ENCODE results near the gene KSR1. TPM values are rescaled to one million over a fixed set of nuclear protein-coding genes. Genes with fewer than 3 reads are reported as not detected.

The KSR1 gene
- total RNA-seq, 1 donor from 2014 or later: 40.3 TPM

GRCh38 chr17:27555339-27555738, 99.1 kb downstream of the KSR1 start:
- intact Hi-C loops (cut with DNase I): no loop called here
- DNase-seq (ENCODE audit: extremely low spot score in 2 of 2): no peak
- H3K27me3 ChIP-seq: no peaks in the 10 kb centered on the region
- no peak overlapping the region for H3K4me3 ChIP-seq
- H3K4me1 ChIP-seq: peaks cover 21% of the 10 kb centered on the region
- no peaks in the 10 kb centered on the region for H3K36me3 ChIP-seq
- TF ChIP-seq POLR2AphosphoS5 (IDR thresholded peaks at IDR 0.05; ENCODE audit: insufficient read depth in 1 of 2, low read depth in 1 of 2): no peak
- TF ChIP-seq CTCF (IDR thresholded peaks at IDR 0.05): no peak
- no peak for TF ChIP-seq POLR2A (IDR thresholded peaks at IDR 0.05)
- H3K27ac ChIP-seq: no peak overlapping the region
- no peaks in the 10 kb centered on the region for H3K9me3 ChIP-seq

GRCh38 chr17:27558341-27558740, 102.1 kb downstream of the KSR1 start:
- no peaks in the 10 kb centered on the region for H3K27me3 ChIP-seq
- H3K4me3 ChIP-seq: no peak overlapping the region
- peaks cover 23% of the 10 kb centered on the region for H3K4me1 ChIP-seq
- no peak for DNase-seq (ENCODE audit: extremely low spot score in 2 of 2)
- no peaks in the 10 kb centered on the region for H3K36me3 ChIP-seq
- H3K27ac ChIP-seq: no peak overlapping the region
- TF ChIP-seq POLR2AphosphoS5 (IDR thresholded peaks at IDR 0.05; ENCODE audit: insufficient read depth in 1 of 2, low read depth in 1 of 2): no peak
- TF ChIP-seq POLR2A (IDR thresholded peaks at IDR 0.05): no peak
- no peak for TF ChIP-seq CTCF (IDR thresholded peaks at IDR 0.05)
- no peaks in the 10 kb centered on the region for H3K9me3 ChIP-seq
- intact Hi-C loops (cut with DNase I): no loop called here

GRCh38 chr17:27558842-27559505, 102.7 kb downstream of the KSR1 start:
- intact Hi-C loops (cut with DNase I): no loop called here
- no peaks in the 10 kb centered on the region for H3K27me3 ChIP-seq
- H3K9me3 ChIP-seq: no peaks in the 10 kb centered on the region
- TF ChIP-seq CTCF (IDR thresholded peaks at IDR 0.05) (no peak), POLR2A (IDR thresholded peaks at IDR 0.05) (no peak), POLR2AphosphoS5 (IDR thresholded peaks at IDR 0.05; ENCODE audit: insufficient read depth in 1 of 2, low read depth in 1 of 2) (no peak)
- H3K4me1 ChIP-seq: peaks cover 23% of the 10 kb centered on the region
- H3K36me3 ChIP-seq: no peaks in the 10 kb centered on the region
- peak overlapping the region; percentile 71 for H3K27ac ChIP-seq
- no peak for DNase-seq (ENCODE audit: extremely low spot score in 2 of 2)
- no peak overlapping the region for H3K4me3 ChIP-seq

GRCh38 chr17:27559506-27560481, 103.5 kb downstream of the KSR1 start:
- TF ChIP-seq POLR2AphosphoS5 (IDR thresholded peaks at IDR 0.05; ENCODE audit: insufficient read depth in 1 of 2, low read depth in 1 of 2) (peak; percentile 60 to 68), POLR2A (IDR thresholded peaks at IDR 0.05) (no peak), CTCF (IDR thresholded peaks at IDR 0.05) (peak in 1 of 3 experiments; percentile 16)
- Histone ChIP-seq H3K4me3 (peak overlapping the region; percentile 7 to 21), H3K4me1 (peaks cover 23% of the 10 kb centered on the region), H3K27ac (peak overlapping the region; percentile 71), H3K27me3 (no peaks in the 10 kb centered on the region), H3K9me3 (no peaks in the 10 kb centered on the region), H3K36me3 (no peaks in the 10 kb centered on the region)
- intact Hi-C loops (cut with DNase I): loop anchor here (10.0 kb wide), 1 partner anchor 105 kb away; the partner anchor contains the start of gene KSR1
- DNase-seq (ENCODE audit: extremely low spot score in 2 of 2): no peak

All from vagina (tissue), 2 donors.